Transverse colon (tissue), 4 donors: ENCODE results near the gene NEO1.

ENCODE experiments used
- EP300 ChIP-seq: sonication (generic); formaldehyde crosslinking; IDR thresholded peaks from one replicate; pipeline ENCODE4 v1.6.1; 2017; ENCODE audit warnings: antibody characterized with exemption, low read depth
- POLR2A ChIP-seq: fragments of 450-650 bp; IDR thresholded peaks from one replicate; pipeline ENCODE4 v1.6.1; 2016; ENCODE audit warnings: antibody characterized with exemption, mild to moderate bottlenecking, moderate library complexity
- POLR2AphosphoS5 ChIP-seq, 3 donors: sonication (generic); formaldehyde crosslinking; IDR thresholded peaks; one replicate each; pipeline ENCODE4 v1.6.1; 2016; ENCODE audit warnings: antibody characterized with exemption in 3 of 3
- TF ChIP-seq, protein P1 (sequence below), 5 experiments: fragments of 200-600 bp in 3 of 5; fragments of 450-650 bp in 2 of 5; sonication (generic) in 3 of 5; IDR thresholded peaks; 1 replicate in 2 of 5; 2 replicates in 3 of 5; pipeline ENCODE4 v1.5.1; 2016 to 2017; ENCODE audit warnings: antibody characterized with exemption in 5 of 5, inconsistent platforms in 3 of 5, mild to moderate bottlenecking in 2 of 5, moderate library complexity in 1 of 5

DNA sequence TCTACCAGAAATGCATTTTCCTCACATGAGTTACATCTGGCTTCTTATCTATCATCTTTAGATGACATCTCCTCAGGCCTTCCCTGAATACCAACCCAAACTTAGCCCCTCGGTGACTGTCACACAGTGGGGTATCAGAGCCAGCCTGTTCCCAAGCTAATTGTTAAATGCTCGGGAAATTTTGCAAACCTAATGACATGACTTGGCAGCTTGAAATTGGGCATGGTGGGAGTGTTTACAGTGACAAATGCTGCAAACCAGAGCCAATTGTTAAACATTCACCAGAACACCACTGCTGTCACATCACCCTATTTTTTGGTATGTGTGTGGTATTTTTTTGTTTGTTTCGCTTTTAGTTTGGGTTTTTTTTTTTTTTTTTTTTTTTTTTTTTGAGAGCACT, 185.6 kb downstream of the NEO1 start:
- TF ChIP-seq POLR2A, result no peak
- TF ChIP-seq POLR2AphosphoS5 (IDR thresholded peaks at IDR 0.05), result no peak
- TF ChIP-seq, protein P1, sequence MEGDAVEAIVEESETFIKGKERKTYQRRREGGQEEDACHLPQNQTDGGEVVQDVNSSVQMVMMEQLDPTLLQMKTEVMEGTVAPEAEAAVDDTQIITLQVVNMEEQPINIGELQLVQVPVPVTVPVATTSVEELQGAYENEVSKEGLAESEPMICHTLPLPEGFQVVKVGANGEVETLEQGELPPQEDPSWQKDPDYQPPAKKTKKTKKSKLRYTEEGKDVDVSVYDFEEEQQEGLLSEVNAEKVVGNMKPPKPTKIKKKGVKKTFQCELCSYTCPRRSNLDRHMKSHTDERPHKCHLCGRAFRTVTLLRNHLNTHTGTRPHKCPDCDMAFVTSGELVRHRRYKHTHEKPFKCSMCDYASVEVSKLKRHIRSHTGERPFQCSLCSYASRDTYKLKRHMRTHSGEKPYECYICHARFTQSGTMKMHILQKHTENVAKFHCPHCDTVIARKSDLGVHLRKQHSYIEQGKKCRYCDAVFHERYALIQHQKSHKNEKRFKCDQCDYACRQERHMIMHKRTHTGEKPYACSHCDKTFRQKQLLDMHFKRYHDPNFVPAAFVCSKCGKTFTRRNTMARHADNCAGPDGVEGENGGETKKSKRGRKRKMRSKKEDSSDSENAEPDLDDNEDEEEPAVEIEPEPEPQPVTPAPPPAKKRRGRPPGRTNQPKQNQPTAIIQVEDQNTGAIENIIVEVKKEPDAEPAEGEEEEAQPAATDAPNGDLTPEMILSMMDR (IDR thresholded peaks at IDR 0.05), result no peak
- no peak for TF ChIP-seq EP300
